Endothelial cell of umbilical vein (primary cell): ENCODE measurements around the gene NDUFA11.

Experiments used
- GATA2 ChIP-seq: IDR thresholded peaks from 2 replicates; pipeline ENCODE4 v1.7.0; 2011; ENCODE audit warnings: low read depth, mild to moderate bottlenecking, moderate library complexity, mixed read lengths, low read length; ENCODE audit not compliant: insufficient read length, insufficient read depth
- POLR2AphosphoS5 ChIP-seq: IDR thresholded peaks from 2 replicates; pipeline ENCODE4 v1.6.1; 2012; ENCODE audit warnings: low read depth, mild to moderate bottlenecking, control low read depth, low read length, moderate library complexity; ENCODE audit not compliant: insufficient read depth
- TF ChIP-seq, protein P1 (sequence below), 2 donors: IDR thresholded peaks; 1 replicate in 1 of 2; 2 replicates in 1 of 2; pipeline ENCODE4 v1.5.1; 2011; ENCODE audit warnings: low read length in 2 of 2, mild to moderate bottlenecking in 2 of 2, moderate library complexity in 2 of 2, control low read depth in 1 of 2, inconsistent platforms in 1 of 2, low read depth in 1 of 2; ENCODE audit not compliant: insufficient read depth in 1 of 2; ENCODE audit errors: extremely low read depth in 1 of 2

DNA sequence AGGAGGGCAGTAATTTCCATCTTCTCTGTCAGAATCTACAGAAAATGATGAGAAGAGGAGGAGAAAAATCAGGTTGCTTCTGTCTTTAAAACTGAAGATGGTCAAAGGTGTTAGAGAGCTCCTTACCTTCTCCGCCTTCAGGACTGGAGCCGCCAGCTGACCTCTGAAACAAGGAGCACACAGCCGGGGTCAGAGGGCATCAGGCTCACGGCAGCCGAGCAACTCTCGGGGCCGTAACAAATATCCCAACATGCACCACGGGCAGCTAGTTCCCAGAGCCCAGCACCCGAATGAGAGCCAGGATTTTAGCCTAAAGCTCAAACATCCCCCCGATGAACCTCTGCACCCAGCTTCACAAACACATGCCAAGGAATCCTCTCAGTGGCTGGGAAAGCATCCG lies 38.1 kb upstream of the NDUFA11 start:
- TF ChIP-seq, protein P1, sequence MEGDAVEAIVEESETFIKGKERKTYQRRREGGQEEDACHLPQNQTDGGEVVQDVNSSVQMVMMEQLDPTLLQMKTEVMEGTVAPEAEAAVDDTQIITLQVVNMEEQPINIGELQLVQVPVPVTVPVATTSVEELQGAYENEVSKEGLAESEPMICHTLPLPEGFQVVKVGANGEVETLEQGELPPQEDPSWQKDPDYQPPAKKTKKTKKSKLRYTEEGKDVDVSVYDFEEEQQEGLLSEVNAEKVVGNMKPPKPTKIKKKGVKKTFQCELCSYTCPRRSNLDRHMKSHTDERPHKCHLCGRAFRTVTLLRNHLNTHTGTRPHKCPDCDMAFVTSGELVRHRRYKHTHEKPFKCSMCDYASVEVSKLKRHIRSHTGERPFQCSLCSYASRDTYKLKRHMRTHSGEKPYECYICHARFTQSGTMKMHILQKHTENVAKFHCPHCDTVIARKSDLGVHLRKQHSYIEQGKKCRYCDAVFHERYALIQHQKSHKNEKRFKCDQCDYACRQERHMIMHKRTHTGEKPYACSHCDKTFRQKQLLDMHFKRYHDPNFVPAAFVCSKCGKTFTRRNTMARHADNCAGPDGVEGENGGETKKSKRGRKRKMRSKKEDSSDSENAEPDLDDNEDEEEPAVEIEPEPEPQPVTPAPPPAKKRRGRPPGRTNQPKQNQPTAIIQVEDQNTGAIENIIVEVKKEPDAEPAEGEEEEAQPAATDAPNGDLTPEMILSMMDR (IDR thresholded peaks at IDR 0.05; ENCODE audit: extremely low read depth in 1 of 2, insufficient read depth in 1 of 2, low read depth in 1 of 2, low read length in 2 of 2): no peak
- no peak for TF ChIP-seq GATA2
- no peak for TF ChIP-seq POLR2AphosphoS5
